Measurements from ENCODE around the gene PDZD8.

The PDZD8 gene

DNA sequence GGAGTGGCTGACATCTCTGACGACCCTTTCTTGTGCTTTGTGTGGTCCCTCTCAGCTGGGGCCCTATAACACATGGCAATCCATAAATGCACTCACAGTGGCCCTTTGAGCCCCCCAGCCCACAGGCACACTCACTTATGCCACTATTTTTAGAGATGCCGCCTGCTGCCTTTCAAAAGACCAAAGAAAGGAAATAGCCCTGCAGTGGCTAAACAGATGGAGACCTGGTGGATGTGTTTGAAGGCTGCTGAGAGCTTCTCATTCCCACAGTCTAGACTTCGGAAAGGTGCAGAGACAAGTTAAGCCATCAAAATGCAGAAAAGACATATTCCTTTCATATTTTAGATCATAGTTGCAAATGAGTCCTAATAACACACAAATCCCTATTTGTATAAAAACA is 42.0 kb upstream of the PDZD8 start:
- no peak for FAIRE-seq
- no peak for DNase-seq (ENCODE audit: insufficient read length, low spot score)
- TF ChIP-seq, protein P1, sequence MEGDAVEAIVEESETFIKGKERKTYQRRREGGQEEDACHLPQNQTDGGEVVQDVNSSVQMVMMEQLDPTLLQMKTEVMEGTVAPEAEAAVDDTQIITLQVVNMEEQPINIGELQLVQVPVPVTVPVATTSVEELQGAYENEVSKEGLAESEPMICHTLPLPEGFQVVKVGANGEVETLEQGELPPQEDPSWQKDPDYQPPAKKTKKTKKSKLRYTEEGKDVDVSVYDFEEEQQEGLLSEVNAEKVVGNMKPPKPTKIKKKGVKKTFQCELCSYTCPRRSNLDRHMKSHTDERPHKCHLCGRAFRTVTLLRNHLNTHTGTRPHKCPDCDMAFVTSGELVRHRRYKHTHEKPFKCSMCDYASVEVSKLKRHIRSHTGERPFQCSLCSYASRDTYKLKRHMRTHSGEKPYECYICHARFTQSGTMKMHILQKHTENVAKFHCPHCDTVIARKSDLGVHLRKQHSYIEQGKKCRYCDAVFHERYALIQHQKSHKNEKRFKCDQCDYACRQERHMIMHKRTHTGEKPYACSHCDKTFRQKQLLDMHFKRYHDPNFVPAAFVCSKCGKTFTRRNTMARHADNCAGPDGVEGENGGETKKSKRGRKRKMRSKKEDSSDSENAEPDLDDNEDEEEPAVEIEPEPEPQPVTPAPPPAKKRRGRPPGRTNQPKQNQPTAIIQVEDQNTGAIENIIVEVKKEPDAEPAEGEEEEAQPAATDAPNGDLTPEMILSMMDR (IDR thresholded peaks at IDR 0.05; ENCODE audit: insufficient read depth, missing control alignments): no peak

DNA sequence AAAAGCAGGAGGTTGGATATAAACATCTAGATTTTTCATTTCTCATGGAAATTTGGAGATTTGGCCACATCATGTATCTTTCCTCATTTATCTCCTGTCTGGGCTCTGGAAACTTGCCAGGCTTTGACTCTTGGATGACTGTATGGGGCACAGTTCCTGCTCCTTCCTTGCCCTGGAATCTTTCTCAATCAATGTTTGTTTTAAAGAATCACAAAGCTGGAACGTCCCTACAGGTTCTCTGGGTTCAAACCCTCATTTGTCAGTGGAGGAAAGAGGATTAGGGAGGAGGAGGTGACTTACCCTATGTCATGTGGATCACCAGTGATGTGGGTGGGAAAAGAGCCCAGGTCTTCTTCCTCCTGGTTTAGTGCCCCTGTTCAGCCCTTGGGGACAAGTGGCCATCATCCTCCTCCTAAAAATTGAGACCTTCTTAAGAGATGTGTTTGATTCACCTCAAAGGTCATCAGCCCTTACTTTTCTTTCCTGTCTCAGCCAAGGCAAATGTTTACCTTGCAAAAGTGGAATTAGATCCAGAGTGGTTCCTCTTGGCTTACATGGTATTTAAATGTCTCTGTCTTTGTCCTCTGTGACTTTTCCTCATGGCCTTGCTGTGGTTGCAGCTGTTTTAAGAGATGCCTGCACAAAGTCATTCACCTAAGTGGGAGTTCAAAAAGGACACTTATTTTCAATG is 38.8 kb upstream of the PDZD8 start:
- DNase-seq (ENCODE audit: insufficient read length, low spot score) (no peak), FAIRE-seq (no peak)
- TF ChIP-seq, protein P1 (IDR thresholded peaks at IDR 0.05; ENCODE audit: insufficient read depth, missing control alignments): no peak

DNA sequence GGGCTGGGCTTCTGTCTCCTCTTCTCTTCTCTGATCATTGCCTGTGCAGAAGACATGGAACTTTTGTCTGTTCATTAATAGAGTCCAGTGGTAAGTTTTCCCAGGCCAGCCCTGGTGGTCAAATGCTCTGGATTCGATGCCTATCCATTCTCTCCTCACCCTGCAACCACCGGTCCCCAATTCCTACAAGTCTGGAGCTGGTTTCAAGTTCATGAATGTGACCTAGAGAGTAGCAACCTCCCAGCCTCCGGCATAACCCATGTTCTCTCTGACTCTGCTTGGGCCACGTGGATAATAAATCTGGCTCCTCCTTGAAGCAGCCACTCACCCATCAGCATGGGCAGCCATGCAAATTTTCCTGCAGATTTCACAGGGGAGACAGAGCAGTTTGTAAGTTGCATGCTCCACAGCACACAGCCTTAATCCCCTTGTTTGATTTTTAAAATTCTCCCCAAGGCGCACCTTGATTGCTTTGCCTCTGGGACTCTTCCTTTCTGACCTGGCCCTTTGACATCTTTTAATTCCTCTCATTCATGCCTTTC is 37.3 kb upstream of the PDZD8 start:
- DNase-seq (ENCODE audit: insufficient read length, low spot score) (no peak), FAIRE-seq (no peak)
- TF ChIP-seq, protein P1 (IDR thresholded peaks at IDR 0.05; ENCODE audit: insufficient read depth, missing control alignments): no peak

DNA sequence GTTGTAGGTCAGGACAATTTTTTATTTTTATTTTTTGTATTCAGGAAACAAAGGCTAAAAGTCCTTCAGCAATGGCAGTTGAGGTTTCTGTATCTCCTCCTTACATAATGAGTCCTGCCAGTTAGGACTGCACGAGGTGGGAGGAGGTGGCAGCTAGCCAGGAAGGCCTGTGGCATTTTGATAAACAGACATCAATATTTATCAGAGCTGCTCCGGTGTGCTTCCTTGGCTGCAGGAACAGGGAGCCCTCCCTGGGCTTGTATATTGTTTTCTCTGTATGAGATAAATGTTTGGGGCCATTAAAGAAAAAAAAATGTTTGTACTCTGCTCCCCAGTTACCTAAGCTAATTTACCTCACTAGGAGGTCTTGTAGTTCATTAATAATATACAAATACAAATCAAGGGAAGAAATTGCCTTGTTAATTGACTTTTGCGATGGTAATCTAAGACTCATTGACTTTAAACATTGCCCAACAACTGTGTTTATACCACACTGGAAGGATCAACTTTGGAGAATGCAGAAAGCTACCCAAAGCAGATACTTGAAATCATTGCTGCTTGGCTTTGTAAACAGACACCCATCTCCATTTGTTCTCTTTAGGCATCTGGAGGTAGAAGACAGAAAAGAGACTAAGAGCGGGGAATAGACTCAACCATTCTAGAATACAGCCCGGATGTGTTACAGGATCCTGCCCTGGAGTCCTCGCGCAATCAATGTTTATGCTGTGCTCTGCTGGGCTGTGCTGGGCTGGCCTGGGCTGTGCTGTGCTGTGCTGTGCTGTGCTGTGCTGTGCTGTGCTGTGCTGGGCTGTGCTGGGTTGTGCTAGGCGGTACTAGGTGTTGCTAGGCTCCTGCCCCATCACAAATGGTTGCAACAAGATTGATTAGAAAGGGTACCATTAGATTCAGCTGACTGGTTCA is 36.5 kb upstream of the PDZD8 start:
- DNase-seq (ENCODE audit: insufficient read length, low spot score): no peak
- TF ChIP-seq, protein P1 (IDR thresholded peaks at IDR 0.05; ENCODE audit: insufficient read depth, missing control alignments): no peak
- FAIRE-seq: no peak

DNA sequence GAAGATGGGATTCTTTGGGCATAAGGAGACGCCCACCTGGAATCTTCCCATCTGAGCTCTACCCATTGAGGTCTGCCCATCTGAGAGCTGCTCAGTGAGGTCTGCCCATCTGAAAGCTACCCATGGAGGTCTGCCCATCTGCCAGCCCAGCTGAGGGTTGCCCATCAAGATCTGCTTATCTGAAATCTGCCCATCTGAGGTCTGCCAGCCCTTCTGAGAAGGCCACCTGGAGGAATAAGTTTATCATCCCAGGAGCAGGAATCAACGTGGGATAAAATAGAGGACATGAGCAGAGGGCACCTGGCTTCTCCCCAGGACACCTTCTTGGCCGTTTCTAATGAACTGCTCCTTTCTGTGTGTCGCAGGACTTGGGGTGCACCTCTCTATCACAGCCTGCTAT is 35.3 kb upstream of the PDZD8 start:
- TF ChIP-seq, protein P1 (IDR thresholded peaks at IDR 0.05; ENCODE audit: insufficient read depth, missing control alignments): no peak
- DNase-seq (ENCODE audit: insufficient read length, low spot score) (no peak), FAIRE-seq (no peak)

DNA sequence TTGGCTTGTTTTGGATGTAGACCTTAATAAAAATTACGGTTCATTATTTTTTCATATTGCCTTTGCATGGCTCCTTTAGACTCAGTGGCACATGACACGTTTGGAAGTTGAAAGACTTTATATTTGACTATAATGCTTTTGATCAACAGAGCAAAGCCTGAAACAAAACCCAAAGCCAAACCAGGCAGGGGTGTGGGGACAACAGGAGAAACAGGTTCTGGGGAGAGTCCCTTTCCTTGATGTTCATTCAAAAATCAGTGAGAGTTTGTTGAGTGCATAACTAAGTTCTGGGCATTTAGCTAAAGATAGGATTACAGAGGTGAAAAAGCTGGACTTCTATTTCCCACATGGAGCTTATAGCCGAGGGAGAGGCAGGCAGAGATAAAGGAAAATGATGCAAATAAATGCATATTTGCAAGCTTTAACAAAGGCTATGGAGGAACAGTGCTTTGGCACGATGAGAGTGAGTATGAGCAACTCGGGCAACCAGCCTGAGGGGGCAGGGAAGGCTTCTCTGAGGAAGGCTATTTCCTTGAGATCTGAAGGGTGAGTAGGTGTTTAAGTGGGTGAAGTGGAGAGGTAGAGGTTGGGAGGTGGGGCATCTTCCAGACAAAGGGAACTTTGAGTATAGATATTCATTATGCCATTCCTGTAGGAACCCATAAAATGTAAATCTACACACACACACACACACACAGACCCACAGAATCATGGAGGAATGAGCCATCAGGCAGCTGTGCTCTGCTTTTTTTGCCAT is 34.5 kb upstream of the PDZD8 start:
- TF ChIP-seq, protein P1 (IDR thresholded peaks at IDR 0.05; ENCODE audit: insufficient read depth, missing control alignments): no peak
- DNase-seq (ENCODE audit: insufficient read length, low spot score) (no peak), FAIRE-seq (no peak)

Data from D721Med (cell line).